Measurements from ENCODE around the gene DBNDD1. TPM values are rescaled to one million over a fixed set of nuclear protein-coding genes. Genes with fewer than 3 reads are reported as not detected.

The DBNDD1 gene
- polyA plus RNA-seq, 3 donors: 15.2 to 15.4 (median 15.2) TPM

DNA sequence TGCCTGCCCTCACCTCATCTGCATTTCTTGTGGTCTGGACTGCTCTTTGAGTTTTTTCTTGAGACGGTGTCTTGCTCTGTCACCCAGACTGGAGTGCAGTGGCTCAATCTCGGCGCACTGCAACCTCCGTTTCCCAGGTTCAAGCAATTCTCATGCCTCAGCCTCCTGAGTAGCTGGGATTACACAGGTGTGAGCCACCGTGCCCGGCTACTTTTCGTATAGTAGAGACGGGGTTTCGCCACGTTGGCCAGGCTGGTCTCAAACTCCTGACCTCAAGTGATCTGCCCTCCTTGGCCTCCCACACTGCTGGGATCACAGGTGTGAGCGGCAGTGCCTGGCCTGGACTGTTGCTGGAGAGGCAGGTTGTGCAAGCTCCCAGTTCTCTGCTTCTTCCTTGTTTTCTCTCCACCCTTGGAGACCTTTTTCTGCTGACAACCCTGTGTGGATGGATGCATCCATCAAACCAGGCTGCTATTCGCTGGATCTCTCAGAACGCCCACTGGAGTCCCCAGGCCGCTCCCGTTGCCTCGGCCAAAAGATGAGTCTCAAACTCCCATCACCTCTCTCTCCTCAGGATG lies 22.7 kb upstream of the DBNDD1 start:
- no peak for DNase-seq

GRCh38 chr16:90040152-90041023 lies 21.1 kb upstream of the DBNDD1 start:
- no peak for DNase-seq

GRCh38 chr16:90037276-90037675 lies 18.0 kb upstream of the DBNDD1 start:
- DNase-seq: no peak

- DNase-seq: no peak
Observed at GRCh38 chr16:90035902-90036301, 16.6 kb upstream of the DBNDD1 start.

GRCh38 chr16:90034504-90034903 lies 15.2 kb upstream of the DBNDD1 start:
- no peak for DNase-seq

GRCh38 chr16:90033387-90033786 lies 14.1 kb upstream of the DBNDD1 start:
- DNase-seq: no peak

- no peak for DNase-seq
Observed at GRCh38 chr16:90032674-90033331, 13.5 kb upstream of the DBNDD1 start.

DNA sequence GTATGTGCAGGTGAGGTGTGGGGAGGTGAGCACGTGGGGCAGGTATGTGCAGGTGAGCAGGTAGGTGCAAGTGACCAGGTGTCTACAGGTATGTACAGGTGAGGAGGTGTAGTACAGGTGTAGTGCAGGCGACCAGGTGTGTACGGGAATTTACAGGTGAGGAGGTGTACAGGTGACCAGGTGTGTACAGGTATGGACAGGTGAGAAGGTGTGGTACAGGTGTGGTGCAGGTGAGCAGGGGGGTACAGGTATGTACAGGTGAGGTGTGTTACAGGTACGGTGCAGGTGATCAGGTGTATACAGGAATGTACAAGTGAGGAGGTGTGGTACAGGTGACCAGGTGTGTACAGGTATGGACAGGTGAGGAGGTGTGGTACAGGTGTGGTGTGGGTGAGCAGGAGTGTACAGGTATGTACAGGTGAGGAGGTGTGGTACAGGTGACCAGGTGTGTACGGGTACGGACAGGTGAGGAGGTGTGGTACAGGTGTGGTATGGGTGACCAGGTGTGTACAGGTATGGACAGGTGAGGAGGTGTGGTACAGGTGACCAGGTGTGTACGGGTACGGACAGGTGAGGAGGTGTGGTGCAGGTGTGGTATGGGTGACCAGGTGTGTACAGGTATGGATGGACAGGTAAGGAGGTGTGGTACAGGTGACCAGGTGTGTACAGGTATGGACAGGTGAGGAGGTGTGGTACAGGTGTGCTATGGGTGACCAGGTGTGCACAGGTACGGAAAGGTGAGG lies 12.8 kb upstream of the DBNDD1 start:
- no peak for DNase-seq

DNA sequence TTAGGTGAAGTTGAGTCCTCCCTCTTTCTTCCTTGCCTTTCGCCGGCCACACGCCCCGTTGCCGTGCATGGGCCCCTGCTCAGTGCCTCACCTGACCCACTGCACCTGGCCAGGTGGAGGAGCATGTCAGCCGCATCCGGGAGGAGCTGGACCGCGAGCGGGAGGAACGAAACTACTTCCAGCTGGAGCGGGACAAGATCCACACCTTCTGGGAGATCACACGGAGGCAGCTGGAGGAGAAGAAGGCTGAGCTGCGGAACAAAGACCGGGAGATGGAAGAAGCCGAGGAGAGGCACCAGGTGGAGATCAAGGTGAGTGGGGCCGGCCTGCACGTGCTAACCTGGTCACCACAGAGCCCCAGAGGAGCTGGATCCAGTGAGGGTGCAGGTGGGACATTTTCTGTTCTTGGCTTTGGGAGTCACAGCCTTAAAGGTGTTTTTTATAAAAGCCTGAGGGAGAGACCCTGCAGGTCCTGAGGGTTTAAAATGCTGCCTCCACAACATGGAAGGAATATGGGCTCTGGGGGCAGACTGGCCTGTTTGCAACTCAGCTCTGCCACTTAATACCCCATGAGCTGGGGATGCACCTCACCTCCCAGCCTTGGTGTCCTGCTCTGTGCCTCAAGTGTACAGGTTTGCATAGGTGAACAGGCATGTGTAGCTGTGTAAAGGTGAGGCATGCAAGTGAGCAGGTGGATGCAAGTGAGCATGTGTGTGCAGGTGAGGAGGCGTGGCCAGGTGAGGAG lies 12.1 kb upstream of the DBNDD1 start:
- no peak for DNase-seq

DNA sequence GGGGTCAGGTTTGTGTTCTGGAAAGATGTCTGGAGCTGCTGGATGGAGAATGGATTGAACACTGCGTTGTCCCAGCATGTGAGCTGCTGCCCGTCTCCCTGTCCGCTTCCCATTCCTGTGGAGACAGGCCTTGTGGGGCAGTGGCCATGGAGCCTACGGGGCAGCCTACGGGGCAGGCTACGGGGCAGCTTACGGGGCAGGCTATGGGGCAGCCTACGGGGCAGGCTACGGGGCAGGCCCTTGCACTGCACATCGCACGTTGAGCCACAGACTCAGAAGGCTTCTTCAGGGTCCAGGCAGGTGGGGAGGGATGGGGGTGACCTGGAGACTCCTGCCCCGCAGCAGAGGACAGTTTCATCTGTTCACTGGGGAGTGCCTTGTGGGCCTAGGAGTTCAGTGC lies 9.7 kb upstream of the DBNDD1 start:
- no peak for DNase-seq

- DNase-seq: no peak
Observed at GRCh38 chr16:90027611-90028010, 8.4 kb upstream of the DBNDD1 start.

DNA sequence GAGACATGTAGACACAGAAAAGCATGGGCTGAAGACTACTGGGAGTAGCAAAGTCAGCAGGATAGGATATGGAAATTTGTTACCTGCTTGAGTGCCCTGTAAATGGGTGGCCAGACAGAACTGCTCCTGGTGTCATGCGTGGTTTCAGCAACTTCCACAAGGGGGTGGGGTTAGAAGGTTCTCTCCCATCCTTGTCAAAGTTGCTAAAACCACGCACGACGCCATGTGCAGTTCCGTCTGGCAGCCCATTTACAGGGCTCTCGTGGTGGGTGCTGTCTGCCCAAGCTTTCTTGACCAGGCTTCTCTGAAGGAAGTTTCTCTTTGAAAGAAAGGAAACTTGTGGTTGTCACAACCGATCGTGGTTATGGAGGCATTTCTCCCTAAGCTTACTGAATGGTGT lies 6.9 kb upstream of the DBNDD1 start:
- DNase-seq: no peak

DNA sequence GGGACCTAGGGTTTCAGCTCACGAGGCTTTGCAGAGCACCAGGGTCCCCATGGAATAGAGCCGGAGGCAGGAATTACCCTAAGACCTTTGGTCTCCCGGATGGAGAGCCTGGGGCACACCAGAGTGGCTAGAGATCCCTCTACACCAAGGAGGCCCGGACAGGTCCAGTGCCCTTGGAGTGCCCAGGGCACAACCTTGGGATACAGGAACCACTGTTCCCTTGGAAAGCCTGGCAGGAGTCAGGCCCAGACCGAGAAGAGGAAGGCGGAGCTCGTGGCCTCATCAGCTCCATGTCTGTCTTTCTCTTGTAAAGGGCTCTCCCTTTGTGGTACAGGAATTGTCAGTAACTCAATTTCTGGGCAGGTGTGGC lies 3.8 kb upstream of the DBNDD1 start:
- DNase-seq: no peak

GRCh38 chr16:90022209-90023077 lies 3.2 kb upstream of the DBNDD1 start:
- peak; percentile 92 for DNase-seq

DNA sequence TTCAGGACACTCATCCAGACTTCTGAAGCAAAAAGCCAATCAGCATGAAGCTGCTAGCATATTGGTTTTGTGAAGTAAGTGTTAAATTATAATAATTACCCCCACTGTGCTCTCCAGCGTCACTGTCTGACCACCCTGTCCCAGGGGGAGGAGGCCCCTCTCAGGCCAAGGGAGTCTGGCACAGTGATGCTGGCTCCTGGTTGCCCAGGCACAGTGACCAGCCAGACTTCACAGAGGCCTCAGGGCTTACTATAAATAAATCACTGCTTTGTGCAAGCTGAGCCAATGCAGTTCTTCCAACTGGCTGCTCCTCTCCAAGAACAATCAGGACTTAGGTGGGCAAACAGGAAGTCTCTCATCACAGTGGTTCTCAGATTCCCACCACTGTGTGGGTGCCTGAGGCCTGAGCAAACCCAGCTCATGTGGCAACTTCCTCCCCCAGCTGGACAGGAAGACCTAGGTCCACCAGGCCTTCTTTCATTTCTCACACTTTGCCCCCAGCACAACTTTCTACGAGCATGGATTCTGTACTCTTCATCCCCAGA lies 1.7 kb upstream of the DBNDD1 start:
- no peak for DNase-seq

DNA sequence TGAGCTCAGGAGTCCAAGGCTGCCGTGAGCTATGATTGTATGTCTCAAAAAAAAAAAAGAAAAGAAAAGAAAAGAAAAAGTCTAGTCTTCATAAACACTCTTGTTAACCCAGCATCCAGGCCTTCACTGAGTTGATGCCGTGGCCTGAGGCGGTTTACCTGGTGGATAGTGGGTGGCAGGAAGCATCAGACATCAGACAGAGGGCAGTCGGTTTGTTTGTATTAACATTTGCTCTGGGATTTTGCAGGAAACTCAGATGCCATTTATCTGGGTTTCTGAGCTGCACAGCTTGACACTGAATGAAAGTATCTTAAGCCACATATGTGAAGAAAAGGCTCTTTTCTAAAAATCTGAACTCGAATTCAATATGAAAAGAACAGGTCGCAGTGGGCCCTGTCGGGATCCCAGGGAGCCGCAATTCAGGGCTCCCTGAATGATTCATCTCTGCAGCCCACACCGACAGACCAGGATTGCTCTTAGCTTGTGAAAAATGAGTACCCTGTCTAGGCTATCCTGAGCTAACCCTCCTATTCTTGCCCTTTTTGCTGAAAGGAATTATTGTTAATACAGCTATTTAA lies 1.1 kb upstream of the DBNDD1 start:
- no peak for DNase-seq

DNA sequence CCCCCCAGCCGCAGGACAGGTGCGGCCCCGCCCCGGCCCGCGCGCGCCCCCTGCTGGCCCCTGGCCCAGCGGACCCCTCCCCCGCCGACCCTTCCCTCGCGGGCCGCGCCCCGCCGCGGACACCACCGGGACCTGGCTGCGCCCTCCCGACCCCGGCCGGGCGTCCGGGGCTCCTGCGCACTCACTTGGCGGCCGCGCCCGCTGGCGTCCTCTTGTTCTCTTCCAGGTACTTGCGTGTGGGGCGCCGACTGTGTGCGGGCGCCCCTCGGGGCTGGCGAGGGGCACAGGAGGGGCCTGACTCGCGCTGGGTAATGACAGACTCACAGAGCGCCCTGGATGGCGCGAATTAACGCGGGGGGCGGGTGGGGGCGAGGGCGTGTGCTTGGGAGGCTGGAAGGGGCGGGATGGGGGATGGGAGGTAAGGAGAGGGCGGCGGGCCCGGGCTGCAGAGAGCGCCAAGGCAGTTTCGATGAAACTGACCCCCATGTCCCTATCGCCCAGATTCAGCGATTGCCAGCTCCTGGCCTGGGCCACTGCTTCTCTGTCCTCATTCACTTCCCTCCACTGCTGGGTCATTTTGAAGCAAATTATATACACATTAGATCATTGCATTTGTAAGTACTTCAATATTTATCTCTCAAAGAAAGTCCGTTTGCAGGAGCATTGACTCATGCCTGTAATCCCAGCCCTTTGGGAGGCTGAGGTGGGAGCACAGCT lies 445 bp upstream of the DBNDD1 start:
- DNase-seq: no peak

GRCh38 chr16:90018297-90018651 lies 982 bp downstream of the DBNDD1 start:
- DNase-seq: no peak

DNA sequence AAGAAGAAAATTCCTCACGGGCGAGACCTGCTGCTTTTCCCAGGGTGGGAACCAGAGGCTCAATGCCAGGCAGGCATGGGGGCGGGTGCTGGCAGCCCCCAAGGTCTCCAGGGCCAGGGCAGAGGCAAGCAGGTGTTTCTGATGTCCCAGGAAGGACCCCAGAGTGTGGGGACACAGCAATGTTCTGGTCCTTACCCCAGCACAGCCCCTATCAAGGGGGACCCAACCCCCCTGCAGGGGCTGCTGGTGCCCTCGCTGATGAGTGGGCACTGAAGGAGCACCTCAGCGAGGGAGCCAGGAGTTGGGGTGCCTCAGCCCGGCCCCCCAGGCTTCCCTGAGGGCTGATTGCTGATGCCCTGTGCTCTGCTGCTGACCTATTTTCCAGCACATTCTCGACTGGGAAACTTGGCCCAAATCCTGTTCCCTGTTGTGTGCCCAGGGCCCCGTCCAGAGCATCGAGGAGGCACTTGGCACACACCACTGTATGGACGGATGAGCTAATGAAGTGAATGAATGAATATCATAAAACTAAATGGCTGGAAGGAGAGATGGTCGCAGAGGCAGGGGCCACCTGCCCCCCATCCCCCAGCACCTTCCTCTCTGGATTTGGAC lies 2.8 kb downstream of the DBNDD1 start:
- DNase-seq: no peak

Data from renal pelvis (tissue), 4 donors.